DOHH2 (cell line): ENCODE data around the gene SLF2.

ENCODE experiments used
- H3F3A ChIP-seq: fragments of 200-600 bp; sonication (generic), shearing (Covaris generic); 2 replicates; pipeline ENCODE4 v1.6.0; 2016; ENCODE audit warnings: antibody characterized with exemption, mild to moderate bottlenecking; ENCODE audit not compliant: control insufficient read depth, insufficient read depth
- H3K27ac ChIP-seq: fragments of 200-600 bp; sonication (generic); 2 replicates; pipeline ENCODE4 v1.5.1; 2014; ENCODE audit warnings: low read depth, mild to moderate bottlenecking, low read length, moderate library complexity
- H3K27me3 ChIP-seq: fragments of 200-600 bp; sonication (generic); 2 replicates; pipeline ENCODE4 v1.6.1; 2014; ENCODE audit warnings: mild to moderate bottlenecking, low read length, mixed read lengths; ENCODE audit not compliant: control insufficient read depth
- H3K36me3 ChIP-seq: fragments of 200-600 bp; sonication (generic); 2 replicates; pipeline ENCODE4 v1.6.1; 2014; ENCODE audit warnings: mild to moderate bottlenecking, low read length, moderate library complexity, mixed read lengths; ENCODE audit not compliant: control insufficient read depth
- H3K4me1 ChIP-seq: fragments of 200-600 bp; sonication (generic); 2 replicates; pipeline ENCODE4 v1.6.1; 2014; ENCODE audit warnings: mild to moderate bottlenecking, low read length, mixed read lengths; ENCODE audit not compliant: control insufficient read depth
- H3K4me2 ChIP-seq: fragments of 200-600 bp; sonication (generic); 2 replicates; pipeline ENCODE4 v1.6.0; 2014; ENCODE audit warnings: mild to moderate bottlenecking, low read length, moderate library complexity
- H3K4me3 ChIP-seq: fragments of 200-600 bp; sonication (generic); 2 replicates; pipeline ENCODE4 v1.5.1; 2014; ENCODE audit warnings: mild to moderate bottlenecking, low read length, mixed read lengths
- H3K79me2 ChIP-seq: fragments of 200-600 bp; sonication (generic); 2 replicates; pipeline ENCODE4 v1.6.1; 2014; ENCODE audit warnings: mild to moderate bottlenecking, low read length, mixed read lengths; ENCODE audit not compliant: control insufficient read depth
- H3K9me2 ChIP-seq: fragments of 200-600 bp; sonication (generic); replicated peaks from 2 replicates; pipeline ENCODE4 v1.6.1; 2014; ENCODE audit warnings: mild to moderate bottlenecking, low read length, mixed read lengths; ENCODE audit not compliant: control insufficient read depth
- H3K9me3 ChIP-seq: fragments of 200-600 bp; sonication (generic); 2 replicates; pipeline ENCODE4 v1.6.1; 2014; ENCODE audit warnings: antibody characterized with exemption, low read length, mixed read lengths; ENCODE audit not compliant: control insufficient read depth, insufficient read depth
- H4K20me1 ChIP-seq: fragments of 200-600 bp; sonication (generic); 2 replicates; pipeline ENCODE4 v1.6.0; 2014; ENCODE audit warnings: low read depth, mild to moderate bottlenecking, antibody characterized with exemption, low read length, moderate library complexity; ENCODE audit not compliant: control insufficient read depth, insufficient read depth
- CTCF ChIP-seq: fragments of 200-600 bp; sonication (generic); IDR thresholded peaks from one replicate; pipeline ENCODE4 v1.5.1; 2014; ENCODE audit warnings: antibody characterized with exemption, mild to moderate bottlenecking, low read depth, low read length; ENCODE audit not compliant: poor library complexity, severe bottlenecking
- EZH2phosphoT487 ChIP-seq: fragments of 200-600 bp; sonication (generic); IDR thresholded peaks from 2 replicates; pipeline ENCODE4 v1.6.1; 2017; ENCODE audit warnings: borderline replicate concordance, mild to moderate bottlenecking, antibody characterized with exemption, low read length, moderate library complexity, mixed read lengths

SLF2 gene

GRCh38 chr10:100978121-100978900, 65.5 kb downstream of the SLF2 start:
- Histone ChIP-seq H4K20me1 (no peaks in the 10 kb centered on the region), H3F3A (no peaks in the 10 kb centered on the region), H3K4me1 (no peaks in the 10 kb centered on the region), H3K36me3 (peaks cover 6% of the 10 kb centered on the region; the same call in 1 of the 2 replicates), H3K4me2 (no peak overlapping the region), H3K9me2 (no peaks in the 10 kb centered on the region), H3K9me3 (no peaks in the 10 kb centered on the region), H3K4me3 (no peak overlapping the region), H3K27ac (no peak overlapping the region), H3K27me3 (no peaks in the 10 kb centered on the region), H3K79me2 (no peaks in the 10 kb centered on the region)
- TF ChIP-seq CTCF (no peak), EZH2phosphoT487 (no peak)

GRCh38 chr10:100978901-100979195, 66.1 kb downstream of the SLF2 start:
- no peaks in the 10 kb centered on the region for H3F3A ChIP-seq
- H3K27me3 ChIP-seq = no peaks in the 10 kb centered on the region
- no peaks in the 10 kb centered on the region for H4K20me1 ChIP-seq
- H3K36me3 ChIP-seq = peaks cover 6% of the 10 kb centered on the region; the same call in 1 of the 2 replicates
- no peaks in the 10 kb centered on the region for H3K9me3 ChIP-seq
- no peak for TF ChIP-seq CTCF
- TF ChIP-seq EZH2phosphoT487 = no peak
- H3K27ac ChIP-seq = no peak overlapping the region
- H3K4me2 ChIP-seq = no peak overlapping the region
- H3K4me3 ChIP-seq = no peak overlapping the region
- H3K4me1 ChIP-seq = no peaks in the 10 kb centered on the region
- H3K79me2 ChIP-seq = no peaks in the 10 kb centered on the region
- H3K9me2 ChIP-seq = no peaks in the 10 kb centered on the region

- no peaks in the 10 kb centered on the region for H3K9me3 ChIP-seq
- H3K36me3 ChIP-seq = peaks cover 6% of the 10 kb centered on the region; the same call in 1 of the 2 replicates
- H3K79me2 ChIP-seq = no peaks in the 10 kb centered on the region
- H4K20me1 ChIP-seq = no peaks in the 10 kb centered on the region
- H3F3A ChIP-seq = no peaks in the 10 kb centered on the region
- no peaks in the 10 kb centered on the region for H3K4me1 ChIP-seq
- H3K9me2 ChIP-seq = no peaks in the 10 kb centered on the region
- no peak overlapping the region for H3K27ac ChIP-seq
- no peak overlapping the region for H3K4me3 ChIP-seq
- no peaks in the 10 kb centered on the region for H3K27me3 ChIP-seq
- TF ChIP-seq EZH2phosphoT487 (no peak), CTCF (no peak)
- no peak overlapping the region for H3K4me2 ChIP-seq
Observed at GRCh38 chr10:100979791-100980272, 67.1 kb downstream of the SLF2 start.
